WTC11 (cell line): ENCODE data around the gene CYB561D2. TPM values are rescaled to one million over a fixed set of nuclear protein-coding genes. Genes with fewer than 3 reads are reported as not detected.

ENCODE experiments used
- ATAC-seq: fragments of 200-7000 bp; cut with Tn5 transposase; 2 replicates; pipeline ENCODE4 v1.10.0; 2021; ENCODE audit warnings: mild to moderate bottlenecking, moderate library complexity
- CTCF ChIA-PET: fragments of 300-600 bp; sonication (Branson Sonifier 250); formaldehyde crosslinking; loops from one replicate; lab custom pipeline; 2021; ENCODE audit warnings: antibody characterized with exemption; lab: Charles Lee
- POLR2A ChIA-PET: fragments of 350-600 bp; sonication (Branson Sonifier 250); formaldehyde crosslinking; loops from one replicate; lab custom pipeline; 2021; ENCODE audit warnings: antibody characterized with exemption; lab: Charles Lee
- DNase-seq: peaks from one replicate; pipeline ENCODE4 v3.0.0; 2021; ENCODE audit warnings: low spot score
- H3K27ac Mint-ChIP-seq: 2 replicates; pipeline ENCODE4 v1.8.0; 2021; ENCODE audit warnings: mixed read lengths
- H3K27me3 Mint-ChIP-seq: 2 replicates; pipeline ENCODE4 v1.8.0; 2021; ENCODE audit warnings: low read depth, mild to moderate bottlenecking, moderate library complexity, mixed read lengths
- H3K36me3 Mint-ChIP-seq: 2 replicates; pipeline ENCODE4 v1.8.0; 2021; ENCODE audit warnings: mixed read lengths
- H3K4me1 Mint-ChIP-seq: 2 replicates; pipeline ENCODE4 v1.8.0; 2022; ENCODE audit warnings: mixed read lengths
- H3K4me3 Mint-ChIP-seq: 2 replicates; pipeline ENCODE4 v1.8.0; 2021; ENCODE audit warnings: mild to moderate bottlenecking, moderate library complexity, mixed read lengths
- H3K9me3 Mint-ChIP-seq: 2 replicates; pipeline ENCODE4 v1.8.0; 2021; ENCODE audit warnings: mixed read lengths
- ARID4B ChIP-seq: sonication (generic); formaldehyde crosslinking; IDR thresholded peaks from 2 replicates; pipeline ENCODE4 v1.8.0; 2023; ENCODE audit warnings: missing genetic modification reagents, mild to moderate bottlenecking, borderline replicate concordance
- ATF1 ChIP-seq: sonication (generic); formaldehyde crosslinking; IDR thresholded peaks from 2 replicates; pipeline ENCODE4 v1.8.1; 2023; ENCODE audit warnings: mild to moderate bottlenecking, moderate library complexity, missing genetic modification reagents
- CBFB ChIP-seq: sonication (generic); formaldehyde crosslinking; IDR thresholded peaks from 2 replicates; pipeline ENCODE4 v1.8.1; 2022; ENCODE audit warnings: mild to moderate bottlenecking, low read depth, missing genetic modification reagents
- CREM ChIP-seq: sonication (generic); formaldehyde crosslinking; IDR thresholded peaks from 2 replicates; pipeline ENCODE4 v1.8.1; 2022; ENCODE audit warnings: mild to moderate bottlenecking, missing genetic modification reagents, moderate library complexity
- CTCF ChIP-seq: fragments of 200-600 bp; IDR thresholded peaks from 2 replicates; pipeline ENCODE4 v1.8.0; 2022; ENCODE audit warnings: antibody characterized with exemption
- FOXP1 ChIP-seq: sonication (generic); formaldehyde crosslinking; IDR thresholded peaks from 2 replicates; pipeline ENCODE4 v1.8.0; 2022; ENCODE audit warnings: missing genetic modification reagents, mild to moderate bottlenecking, moderate library complexity, borderline replicate concordance
- KAT7 ChIP-seq: sonication (generic); formaldehyde crosslinking; IDR thresholded peaks from 2 replicates; pipeline ENCODE4 v1.8.1; 2023; ENCODE audit warnings: missing genetic modification reagents, mild to moderate bottlenecking, borderline replicate concordance
- NFYB ChIP-seq: sonication (generic); formaldehyde crosslinking; conservative IDR thresholded peaks from 2 replicates; pipeline ENCODE4 v1.8.0; 2022; ENCODE audit warnings: low read depth, missing genetic modification reagents
- PRDM15 ChIP-seq: sonication (generic); formaldehyde crosslinking; IDR thresholded peaks from 2 replicates; pipeline ENCODE4 v1.8.0; 2022; ENCODE audit warnings: missing genetic modification reagents
- SMAD3 ChIP-seq: sonication (generic); formaldehyde crosslinking; IDR thresholded peaks from 2 replicates; pipeline ENCODE4 v1.8.0; 2022; ENCODE audit warnings: missing genetic modification reagents, mild to moderate bottlenecking, borderline replicate concordance
- SP1 ChIP-seq: sonication (generic); formaldehyde crosslinking; conservative IDR thresholded peaks from 2 replicates; pipeline ENCODE4 v1.8.1; 2022; ENCODE audit warnings: missing genetic modification reagents
- ZMAT4 ChIP-seq: fragments of 250-450 bp; sonication (Bioruptor Pico); IDR thresholded peaks from 2 replicates; pipeline ENCODE4 v1.9.0; 2021; ENCODE audit warnings: mild to moderate bottlenecking
- ZNF121 ChIP-seq: sonication (generic); formaldehyde crosslinking; IDR thresholded peaks from 2 replicates; pipeline ENCODE4 v1.8.0; 2023; ENCODE audit warnings: missing genetic modification reagents
- ZNF138 ChIP-seq: sonication (generic); formaldehyde crosslinking; conservative IDR thresholded peaks from 2 replicates; pipeline ENCODE4 v1.8.1; 2022; ENCODE audit warnings: mild to moderate bottlenecking, moderate library complexity, missing genetic modification reagents
- ZNF281 ChIP-seq: sonication (generic); formaldehyde crosslinking; IDR thresholded peaks from 2 replicates; pipeline ENCODE4 v1.8.0; 2023; ENCODE audit warnings: mild to moderate bottlenecking, missing genetic modification reagents
- ZNF317 ChIP-seq: sonication (generic); formaldehyde crosslinking; IDR thresholded peaks from 2 replicates; pipeline ENCODE4 v1.8.1; 2023; ENCODE audit warnings: low read depth, mild to moderate bottlenecking, moderate library complexity, missing genetic modification reagents, borderline replicate concordance
- ZNF532 ChIP-seq: fragments of 250-450 bp; sonication (Bioruptor Pico); IDR thresholded peaks from 2 replicates; pipeline ENCODE4 v1.9.0; 2021; ENCODE audit warnings: mild to moderate bottlenecking, borderline replicate concordance
- ZNF671 ChIP-seq: fragments of 250-450 bp; sonication (Bioruptor Pico); IDR thresholded peaks from 2 replicates; pipeline ENCODE4 v1.8.0; 2021; ENCODE audit warnings: mild to moderate bottlenecking
- total RNA-seq: library from RNA; stranded (reverse); gene quantifications from 3 replicates; pipeline ENCODE4 v1.2.3, GENCODE V29; 2021

CYB561D2 gene
- total RNA-seq, 1 experiment from 2014 or later = 9.8 TPM

GRCh38 chr3:50321336-50322114 is 29.1 kb upstream of the CYB561D2 start (continued):
- TF ChIP-seq ZMAT4 (CRISPR knock-in tag) (no peak), ARID4B (no peak; the same call in 1 of the 2 replicates), CTCF (peak; percentile 56; the same call in 1 of the 2 replicates), ZNF671 (CRISPR knock-in tag) (0 out of 2 replicates have a peak, but pooled peaks have one; percentile 70), SP1 (CRISPR knock-in tag) (peak; percentile 88), ZNF281 (0 out of 2 replicates have a peak, but pooled peaks have one; percentile 56), PRDM15 (peak; percentile 39; the same call in 1 of the 2 replicates), FOXP1 (peak; percentile 15; the same call in 1 of the 2 replicates), ZNF138 (CRISPR knock-in tag) (no peak), SMAD3 (CRISPR knock-in tag) (peak; percentile 73; the same call in 1 of the 2 replicates), NFYB (CRISPR knock-in tag) (no peak)

- Mint-ChIP-seq H3K36me3 (peaks cover 30% of the 10 kb centered on the region), H3K9me3 (no peaks in the 10 kb centered on the region), H3K27ac (no peak overlapping the region), H3K4me1 (peaks cover 42% of the 10 kb centered on the region), H3K27me3 (no peaks in the 10 kb centered on the region), H3K4me3 (peak overlapping the region; percentile 88)
- ChIA-PET CTCF (interaction anchor here (0.9 to 5.5 kb wide), 21 partner anchors 15 to 247 kb away, joined by 3 to 95 read pairs (median 5); partner anchors contain the start of genes CYB561D2, HEMK1, HYAL1 and HYAL3), POLR2A (interaction anchor here (1.0 to 2.0 kb wide), 3 partner anchors 15 to 55 kb away, joined by 5 to 8 read pairs (median 5); partner anchors contain the start of genes HYAL3 and NAA80)
- ATAC-seq = no peak
- no peak for DNase-seq
- 0 out of 2 replicates have a peak, but pooled peaks have one; percentile 20 for TF ChIP-seq CBFB (CRISPR knock-in tag)
- no peak for TF ChIP-seq ATF1 (CRISPR knock-in tag)
- 0 out of 2 replicates have a peak, but pooled peaks have one; percentile 2 for TF ChIP-seq ZNF121 (CRISPR knock-in tag)
- no peak for TF ChIP-seq ZNF532 (CRISPR knock-in tag)
- no peak for TF ChIP-seq CREM (CRISPR knock-in tag)
- TF ChIP-seq KAT7 (CRISPR knock-in tag) = peak; percentile 56; the same call in 1 of the 2 replicates
- no peak for TF ChIP-seq ZNF317 (CRISPR knock-in tag)
Observed at GRCh38 chr3:50322115-50322385, 28.6 kb upstream of the CYB561D2 start.
